Keratinocyte (primary cell): ENCODE results near the gene BRSK2. TPM values are rescaled to one million over a fixed set of nuclear protein-coding genes. Genes with fewer than 3 reads are reported as not detected.

Experiments used
- DNase-seq: peaks from one replicate; pipeline ENCODE4 v3.0.0-alpha.2; 2011; ENCODE audit warnings: low read depth, missing footprints, low spot score
- FAIRE-seq: peaks from 2 replicates; lab custom pipeline; 2011; peaks lifted over from hg19 to GRCh38; lab: Jason Lieb, UNC
- H2AFZ ChIP-seq: 2 replicates; pipeline ENCODE4 v1.6.0; 2012; ENCODE audit warnings: low read length, control low read depth, inconsistent platforms; ENCODE audit not compliant: control insufficient read depth
- H3K27ac ChIP-seq: 2 replicates; pipeline ENCODE4 v1.5.1; 2011; ENCODE audit warnings: low read length; ENCODE audit not compliant: control insufficient read depth, insufficient read depth
- H3K27me3 ChIP-seq: 3 replicates; pipeline ENCODE4 v1.6.0; 2011; ENCODE audit warnings: low read length; ENCODE audit not compliant: control insufficient read depth, insufficient read depth; ENCODE audit errors: extremely low read depth
- H3K36me3 ChIP-seq, 2 experiments: 2 replicates in 1 of 2; 3 replicates in 1 of 2; pipeline ENCODE4 v1.5.1; 2011; ENCODE audit warnings: low read length in 2 of 2, mild to moderate bottlenecking in 1 of 2; ENCODE audit not compliant: control insufficient read depth in 2 of 2, insufficient read depth in 2 of 2; ENCODE audit errors: extremely low read depth in 1 of 2
- H3K4me1 ChIP-seq: 3 replicates; pipeline ENCODE4 v1.5.1; 2011; ENCODE audit warnings: low read length; ENCODE audit not compliant: control insufficient read depth, insufficient read depth; ENCODE audit errors: extremely low read depth
- H3K4me2 ChIP-seq: 3 replicates; pipeline ENCODE4 v1.6.0; 2011; ENCODE audit warnings: low read depth, low read length; ENCODE audit not compliant: control insufficient read depth, insufficient read depth; ENCODE audit errors: extremely low read depth
- H3K4me3 ChIP-seq, 3 experiments: fragments of 200-600 bp in 1 of 3; sonication (generic) in 1 of 3; 2 replicates in 2 of 3; 3 replicates in 1 of 3; pipeline ENCODE4 v1.5.1; 2011 to 2016; ENCODE audit warnings: low read length in 3 of 3, mild to moderate bottlenecking in 3 of 3, control low read depth in 2 of 3, inconsistent platforms in 1 of 3, low read depth in 1 of 3, mixed read lengths in 1 of 3, mixed run types in 1 of 3, moderate library complexity in 1 of 3; ENCODE audit not compliant: control insufficient read depth in 2 of 3, insufficient read depth in 2 of 3; ENCODE audit errors: extremely low read depth in 1 of 3
- H3K79me2 ChIP-seq: 2 replicates; pipeline ENCODE4 v1.6.0; 2012; ENCODE audit warnings: low read length; ENCODE audit not compliant: control insufficient read depth, insufficient read depth
- H3K9ac ChIP-seq: 3 replicates; pipeline ENCODE4 v1.6.0; 2011; ENCODE audit warnings: low read length; ENCODE audit not compliant: control insufficient read depth, insufficient read depth; ENCODE audit errors: extremely low read depth
- H3K9me1 ChIP-seq: 3 replicates; pipeline ENCODE4 v1.6.0; 2011; ENCODE audit warnings: low read length; ENCODE audit not compliant: control insufficient read depth, insufficient read depth; ENCODE audit errors: extremely low read depth
- H3K9me3 ChIP-seq: 2 replicates; pipeline ENCODE4 v1.5.1; 2012; ENCODE audit warnings: low read depth, low read length; ENCODE audit not compliant: control insufficient read depth
- H4K20me1 ChIP-seq: 3 replicates; pipeline ENCODE4 v1.6.0; 2011; ENCODE audit warnings: low read length; ENCODE audit not compliant: control insufficient read depth, insufficient read depth; ENCODE audit errors: extremely low read depth
- CTCF ChIP-seq, 3 experiments: IDR thresholded peaks in 1 of 3; conservative IDR thresholded peaks in 1 of 3; optimal IDR thresholded peaks in 1 of 3; 2 replicates in 2 of 3; 3 replicates in 1 of 3; pipeline versions ENCODE3 to v1.5.1; 2011; ENCODE audit warnings: low read length in 3 of 3, mild to moderate bottlenecking in 3 of 3, moderate library complexity in 2 of 3, control low read depth in 1 of 3, inconsistent platforms in 1 of 3; ENCODE audit not compliant: insufficient read depth in 2 of 3; ENCODE audit errors: extremely low read depth in 1 of 3
- EZH2 ChIP-seq: IDR thresholded peaks from one replicate; pipeline ENCODE4 v1.6.1; 2012; ENCODE audit warnings: inconsistent platforms, mild to moderate bottlenecking, low read length, moderate library complexity
- dilution Hi-C: fragments of 300-500 bp; cut with MboI; formaldehyde crosslinking; loops from one replicate; pipeline ENCODE4 v1.7.0; 2020; ENCODE audit warnings: low sequenced_read_pairs; ENCODE audit not compliant: extremely low pct_ligation_motif_present
- polyA plus RNA-seq, 5 experiments: library from polyadenylated mRNA; depleted of rRNA in 3 of 5; stranded (reverse) in 3 of 5; stranded (forward) in 1 of 5; unstranded in 1 of 5; fragments of >200 nt; gene quantifications; 1 replicate in 1 of 5; 2 replicates in 3 of 5; 3 replicates in 1 of 5; pipeline versions ENCODE4 v1.2.1 to v1.2.3, GENCODE V29; 2011 to 2012; ENCODE audit warnings: missing spikeins in 2 of 5, low read depth in 1 of 5, low replicate concordance in 1 of 5

The BRSK2 gene
- polyA plus RNA-seq, 1 donor (not counting 4 experiments of a cell fraction or from before 2014, with no cell fraction given): 0.09 TPM

DNA sequence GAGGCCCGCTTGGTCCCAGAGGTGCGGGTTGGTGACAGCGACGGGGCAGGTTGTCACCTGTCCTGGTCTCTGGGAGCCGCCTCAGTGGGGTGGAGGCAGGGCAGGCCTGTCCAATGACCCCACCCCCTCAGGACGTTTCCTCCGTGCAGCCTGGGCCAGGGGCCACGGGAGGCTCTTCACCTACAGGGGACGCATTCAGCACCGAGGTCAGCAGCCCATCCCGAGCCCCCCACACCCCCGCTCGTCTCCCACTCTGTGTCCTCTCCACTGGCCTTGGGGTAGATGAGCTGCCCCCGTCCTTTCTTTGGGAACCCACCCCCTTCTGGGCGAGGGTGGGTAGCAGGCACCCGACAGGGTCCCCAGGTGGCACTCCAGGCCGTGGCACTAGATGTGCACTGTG lies 35.7 kb downstream of the BRSK2 start:
- Histone ChIP-seq H3K9me3 (peaks cover 11% of the 10 kb centered on the region), H3K27ac (no peak overlapping the region), H3K9ac (no peak overlapping the region), H3K9me1 (no peaks in the 10 kb centered on the region), H3K4me1 (no peaks in the 10 kb centered on the region), H3K79me2 (no peaks in the 10 kb centered on the region), H3K27me3 (no peaks in the 10 kb centered on the region), H3K4me2 (no peak overlapping the region), H4K20me1 (no peaks in the 10 kb centered on the region), H3K4me3 (no peak overlapping the region), H3K36me3 (no peaks in the 10 kb centered on the region), H2AFZ (no peak overlapping the region)
- FAIRE-seq (no peak), DNase-seq (no peak)
- dilution Hi-C loops: no loop called here
- no peak for TF ChIP-seq CTCF (optimal IDR thresholded peaks at IDR 0.05 in 1 of 3, IDR thresholded peaks at IDR 0.05 in 1 of 3, conservative IDR thresholded peaks at IDR 0.05 in 1 of 3; ENCODE audit: extremely low read depth in 1 of 3, insufficient read depth in 2 of 3, low read length in 3 of 3)

DNA sequence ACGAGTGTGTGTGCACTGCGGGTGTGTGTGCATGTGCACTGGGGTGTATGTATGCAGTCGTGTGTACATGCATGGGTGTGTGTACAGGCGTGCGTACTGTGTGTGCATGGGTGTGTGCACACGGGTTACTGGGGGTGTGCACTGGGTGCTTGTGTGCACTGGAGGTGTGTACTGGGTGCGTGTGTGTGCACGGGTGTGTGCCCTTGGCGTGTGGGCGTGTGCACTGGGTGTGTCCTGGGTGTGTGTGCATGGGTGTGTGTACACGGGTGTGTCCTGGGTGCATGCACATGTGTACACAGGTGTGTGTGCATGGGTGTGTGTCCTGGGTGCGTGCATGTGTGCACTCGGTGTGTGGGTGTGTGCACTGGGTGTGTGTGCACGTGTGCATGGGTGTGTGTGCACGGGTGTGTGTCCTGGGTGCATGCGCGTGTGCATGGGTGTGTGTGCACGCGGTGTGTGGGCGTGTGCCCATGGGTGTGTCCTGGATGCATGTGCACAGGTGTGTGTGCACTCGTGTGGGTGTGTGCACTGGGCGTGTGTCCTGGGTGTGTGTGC lies 39.1 kb downstream of the BRSK2 start:
- Histone ChIP-seq H3K4me2 (no peak overlapping the region), H3K9me1 (no peaks in the 10 kb centered on the region), H3K27me3 (no peaks in the 10 kb centered on the region), H3K9me3 (peaks cover 7% of the 10 kb centered on the region), H3K36me3 (no peaks in the 10 kb centered on the region), H2AFZ (no peak overlapping the region), H3K4me1 (no peaks in the 10 kb centered on the region), H4K20me1 (no peaks in the 10 kb centered on the region), H3K79me2 (no peaks in the 10 kb centered on the region), H3K4me3 (no peak overlapping the region), H3K27ac (no peak overlapping the region), H3K9ac (no peak overlapping the region)
- TF ChIP-seq CTCF (optimal IDR thresholded peaks at IDR 0.05 in 1 of 3, IDR thresholded peaks at IDR 0.05 in 1 of 3, conservative IDR thresholded peaks at IDR 0.05 in 1 of 3; ENCODE audit: extremely low read depth in 1 of 3, insufficient read depth in 2 of 3, low read length in 3 of 3) (no peak), EZH2 (no peak)
- FAIRE-seq: no peak
- no peak for DNase-seq
- dilution Hi-C loops: no loop called here
